GM18870 (cell line): ENCODE measurements around the gene MAP7D2.
A peak's percentile ranks its signal among the peaks of the same experiment; 100 is the strongest.
"Not testable (repeated sequence)": the region's sequence is repeated elsewhere in the genome, so short reads cannot be mapped to it uniquely, and the experiment has no call there.

Source experiments
- ATAC-seq: cut with Tn5 transposase; IDR thresholded peaks from one replicate; pipeline ENCODE4 v1.9.1; 2021; ENCODE audit warnings: moderate library complexity; ENCODE audit not compliant: unreplicated experiment

Gene MAP7D2

GRCh38 chrX:20116577-20117240, at the start of gene MAP7D2:
Gene MAP7D2, minus strand, starts transcription at chrX:20116907. Its CDS starts 28 bp downstream, at chrX:20116879.
- ATAC-seq, result no peak

- ATAC-seq, result not testable (repeated sequence)
These were observed 45.8 kb upstream of the MAP7D2 start for GRCh38 chrX:20162516-20162915.

- ATAC-seq, result no peak
These were observed 43.2 kb upstream of the MAP7D2 start for GRCh38 chrX:20159797-20160385.

- no peak for ATAC-seq
These were observed 35.0 kb upstream of the MAP7D2 start for GRCh38 chrX:20151689-20152088.

- no peak for ATAC-seq
These were observed 32.6 kb upstream of the MAP7D2 start for GRCh38 chrX:20149326-20149725.

- ATAC-seq, result no peak
These were observed 30.9 kb upstream of the MAP7D2 start for GRCh38 chrX:20147561-20147960.

GRCh38 chrX:20144491-20144890, 27.8 kb upstream of the MAP7D2 start:
- ATAC-seq, result no peak

- no peak for ATAC-seq
These were observed 26.9 kb upstream of the MAP7D2 start for GRCh38 chrX:20143561-20143960.

- ATAC-seq, result no peak
These were observed 26.4 kb upstream of the MAP7D2 start for GRCh38 chrX:20143111-20143510.

- ATAC-seq, result peak; percentile 98
These were observed 24.8 kb upstream of the MAP7D2 start, which contains the start of gene EIF1AX for GRCh38 chrX:20141281-20142220. Gene EIF1AX, minus strand, starts transcription at chrX:20141838. Its CDS starts 198 bp downstream, at chrX:20141640.

- no peak for ATAC-seq
These were observed 23.7 kb upstream of the MAP7D2 start for GRCh38 chrX:20140420-20140819.

- ATAC-seq, result no peak
These were observed 23.3 kb upstream of the MAP7D2 start for GRCh38 chrX:20139966-20140365.

GRCh38 chrX:20135944-20136343, 19.2 kb upstream of the MAP7D2 start:
- no peak for ATAC-seq

GRCh38 chrX:20132666-20133065, 16.0 kb upstream of the MAP7D2 start:
- ATAC-seq, result no peak

- no peak for ATAC-seq
These were observed 13.7 kb upstream of the MAP7D2 start for GRCh38 chrX:20130357-20130756.

- no peak for ATAC-seq
These were observed 12.8 kb upstream of the MAP7D2 start for GRCh38 chrX:20129547-20129946.

GRCh38 chrX:20128670-20129069, 12.0 kb upstream of the MAP7D2 start:
- ATAC-seq, result no peak

- not testable (repeated sequence) for ATAC-seq
These were observed 10.7 kb upstream of the MAP7D2 start for GRCh38 chrX:20127440-20127839.

GRCh38 chrX:20126833-20127232, 10.1 kb upstream of the MAP7D2 start:
- ATAC-seq, result not testable (repeated sequence)

- no peak for ATAC-seq
These were observed 8.3 kb upstream of the MAP7D2 start for GRCh38 chrX:20124964-20125363.

GRCh38 chrX:20118065-20118824, 1.5 kb upstream of the MAP7D2 start:
- ATAC-seq, result no peak
